H1 (cell line): ENCODE data around the gene GPR25. TPM values are rescaled to one million over a fixed set of nuclear protein-coding genes. Genes with fewer than 3 reads are reported as not detected.

Experiments
- BRCA1 ChIP-seq: IDR thresholded peaks from 2 replicates; pipeline ENCODE4 v1.6.1; 2012; ENCODE audit warnings: low read depth, low read length, improper control_type of control experiment
- CTBP2 ChIP-seq: IDR thresholded peaks from 2 replicates; pipeline ENCODE4 v1.7.0; 2011; ENCODE audit warnings: borderline replicate concordance, mild to moderate bottlenecking, moderate library complexity, mixed read lengths, low read length; ENCODE audit not compliant: insufficient read depth, insufficient read length
- KDM1A ChIP-seq: fragments of 200-600, 300-600 bp; sonication (generic); IDR thresholded peaks from 2 replicates; pipeline ENCODE4 v1.7.1; 2016; ENCODE audit warnings: mild to moderate bottlenecking, low read length, borderline replicate concordance
- TAF1 ChIP-seq: IDR thresholded peaks from 2 replicates; pipeline ENCODE4 v1.6.1; 2011; ENCODE audit warnings: mild to moderate bottlenecking, low read depth, low read length
- polyA plus RNA-seq, 7 experiments: library from polyadenylated mRNA; depleted of rRNA in 3 of 7; stranded (reverse) in 5 of 7; unstranded in 2 of 7; fragments of >200 nt in 5 of 7; fragments of 200-250 nt in 2 of 7; gene quantifications; 1 replicate in 5 of 7; 2 replicates in 1 of 7; 4 replicates in 1 of 7; pipeline versions ENCODE4 v1.2.1 to v1.2.3, GENCODE V29; 2011 to 2013; ENCODE audit warnings: missing spikeins in 2 of 7, mixed read lengths in 2 of 7
- total RNA-seq: library from RNA; stranded (reverse); fragmentation: NEBNext Ultra II Directional; extraction: Animal tissue kit (Norgen Biotek cat#: 25700); gene quantifications from 2 replicates; pipeline ENCODE4 v1.2.1, GENCODE V29; 2021
- TF ChIP-seq, protein P1 (sequence below): IDR thresholded peaks from 2 replicates; pipeline ENCODE4 v1.6.1; 2012; ENCODE audit warnings: low read length, inconsistent platforms

Gene GPR25
- total and polyA plus RNA-seq, 2 of the 8 experiments (the other 6 are each of a cell fraction or from before 2014, with no cell fraction given), result not detected

DNA sequence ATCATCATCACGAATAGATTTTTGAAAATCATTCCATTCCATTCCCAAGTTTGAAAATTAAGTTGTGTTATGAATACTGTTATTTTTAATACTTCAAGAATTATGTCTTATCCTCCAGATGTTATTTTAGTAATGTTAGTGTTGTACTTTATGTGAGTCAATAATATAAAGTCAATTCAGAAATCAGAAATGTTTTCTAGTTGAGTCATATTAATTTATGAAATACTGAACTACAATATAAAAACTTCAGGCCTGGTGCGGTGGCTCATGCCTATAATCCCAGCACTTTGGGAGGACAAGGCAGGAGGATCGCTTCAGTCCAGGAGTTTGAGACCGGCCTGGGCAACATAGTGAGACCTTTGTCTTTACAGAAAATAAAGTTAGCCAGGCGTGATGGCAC lies 38.4 kb upstream of the GPR25 start (continued):
- TF ChIP-seq, protein P1, sequence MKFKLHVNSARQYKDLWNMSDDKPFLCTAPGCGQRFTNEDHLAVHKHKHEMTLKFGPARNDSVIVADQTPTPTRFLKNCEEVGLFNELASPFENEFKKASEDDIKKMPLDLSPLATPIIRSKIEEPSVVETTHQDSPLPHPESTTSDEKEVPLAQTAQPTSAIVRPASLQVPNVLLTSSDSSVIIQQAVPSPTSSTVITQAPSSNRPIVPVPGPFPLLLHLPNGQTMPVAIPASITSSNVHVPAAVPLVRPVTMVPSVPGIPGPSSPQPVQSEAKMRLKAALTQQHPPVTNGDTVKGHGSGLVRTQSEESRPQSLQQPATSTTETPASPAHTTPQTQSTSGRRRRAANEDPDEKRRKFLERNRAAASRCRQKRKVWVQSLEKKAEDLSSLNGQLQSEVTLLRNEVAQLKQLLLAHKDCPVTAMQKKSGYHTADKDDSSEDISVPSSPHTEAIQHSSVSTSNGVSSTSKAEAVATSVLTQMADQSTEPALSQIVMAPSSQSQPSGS, result no peak
- TF ChIP-seq TAF1 (no peak), CTBP2 (no peak), BRCA1 (no peak), KDM1A (no peak)
